ENCODE results near the gene GRIN2A.

GRIN2A gene

DNA sequence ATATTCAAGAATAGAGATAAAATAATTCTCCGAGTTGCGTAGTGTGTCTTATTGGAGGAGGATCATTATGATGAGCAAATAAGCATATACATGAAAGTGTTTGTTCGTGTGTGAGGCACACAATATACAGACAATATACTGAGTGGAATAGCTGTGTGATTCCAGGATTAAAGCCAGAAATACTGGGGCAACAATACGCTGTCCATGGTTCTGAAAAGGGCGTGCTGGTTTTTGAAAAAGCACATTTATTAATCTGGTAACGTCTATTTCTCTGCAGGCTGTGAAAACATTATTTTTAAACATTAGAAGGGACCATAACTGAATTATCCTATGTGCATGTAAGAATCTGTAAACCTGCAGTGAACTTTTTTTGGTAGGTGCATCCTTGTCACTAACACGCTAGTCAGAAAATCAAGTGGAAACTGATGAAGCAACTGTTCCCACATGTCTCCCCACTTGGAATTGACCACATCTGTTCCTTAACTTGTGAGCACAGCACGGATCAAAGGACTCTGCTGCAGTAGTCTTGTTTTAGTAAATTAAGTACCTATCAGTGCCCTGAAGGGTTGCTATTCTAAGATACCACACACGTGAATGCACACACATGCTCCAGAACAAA is 346.0 kb downstream of the GRIN2A start:
- TF ChIP-seq, protein P1, sequence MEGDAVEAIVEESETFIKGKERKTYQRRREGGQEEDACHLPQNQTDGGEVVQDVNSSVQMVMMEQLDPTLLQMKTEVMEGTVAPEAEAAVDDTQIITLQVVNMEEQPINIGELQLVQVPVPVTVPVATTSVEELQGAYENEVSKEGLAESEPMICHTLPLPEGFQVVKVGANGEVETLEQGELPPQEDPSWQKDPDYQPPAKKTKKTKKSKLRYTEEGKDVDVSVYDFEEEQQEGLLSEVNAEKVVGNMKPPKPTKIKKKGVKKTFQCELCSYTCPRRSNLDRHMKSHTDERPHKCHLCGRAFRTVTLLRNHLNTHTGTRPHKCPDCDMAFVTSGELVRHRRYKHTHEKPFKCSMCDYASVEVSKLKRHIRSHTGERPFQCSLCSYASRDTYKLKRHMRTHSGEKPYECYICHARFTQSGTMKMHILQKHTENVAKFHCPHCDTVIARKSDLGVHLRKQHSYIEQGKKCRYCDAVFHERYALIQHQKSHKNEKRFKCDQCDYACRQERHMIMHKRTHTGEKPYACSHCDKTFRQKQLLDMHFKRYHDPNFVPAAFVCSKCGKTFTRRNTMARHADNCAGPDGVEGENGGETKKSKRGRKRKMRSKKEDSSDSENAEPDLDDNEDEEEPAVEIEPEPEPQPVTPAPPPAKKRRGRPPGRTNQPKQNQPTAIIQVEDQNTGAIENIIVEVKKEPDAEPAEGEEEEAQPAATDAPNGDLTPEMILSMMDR (IDR thresholded peaks at IDR 0.05; ENCODE audit: control extremely low read depth, extremely low read depth, low read depth, missing control alignments): no peak
- ChIA-PET POLR2A (no interaction called here), CTCF (interaction anchor here (1.8 kb wide), 1 partner anchor 15 kb away, joined by 4 read pairs; no protein-coding TSS in a partner anchor)
- DNase-seq (ENCODE audit: extremely low spot score): no peak

DNA sequence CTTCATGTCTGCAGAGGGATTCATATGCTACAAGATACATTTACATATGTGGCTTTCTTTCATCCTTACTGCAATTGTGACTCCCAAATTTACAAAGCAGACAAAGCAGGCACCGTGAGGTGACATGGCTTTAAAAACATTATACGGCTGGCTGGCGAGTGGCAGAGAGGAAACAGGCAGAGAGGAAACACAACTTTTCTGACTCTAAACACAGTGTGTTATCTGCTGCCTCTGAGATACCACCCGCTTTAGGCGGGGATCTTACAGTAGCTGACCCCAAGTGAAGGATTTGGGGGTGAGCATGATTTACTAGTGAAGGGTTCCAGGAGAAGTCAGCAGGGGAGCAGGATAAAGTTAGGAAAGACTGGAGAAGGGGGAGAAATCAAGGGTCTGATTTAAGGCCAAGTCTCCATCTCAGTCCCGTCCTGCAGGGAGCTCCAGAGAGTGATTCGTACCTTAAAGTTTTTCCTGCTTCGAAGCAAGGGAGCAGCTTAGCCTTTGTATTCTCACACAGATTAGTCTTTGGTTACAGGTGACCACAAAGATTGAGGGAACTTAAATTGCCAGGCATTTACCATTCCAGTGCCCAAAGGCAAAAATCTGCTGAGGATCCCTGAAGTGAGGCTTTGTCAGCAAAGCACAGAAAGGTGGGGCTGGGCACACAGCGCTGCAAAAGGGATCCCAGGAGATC is 355.0 kb downstream of the GRIN2A start:
- CTCF ChIA-PET: interaction anchor here (2.0 kb wide), 1 partner anchor 16 kb away, joined by 6 read pairs; no protein-coding TSS in a partner anchor
- no peak for DNase-seq (ENCODE audit: extremely low spot score)
- TF ChIP-seq, protein P1 (IDR thresholded peaks at IDR 0.05; ENCODE audit: control extremely low read depth, extremely low read depth, low read depth, missing control alignments): no peak
- POLR2A ChIA-PET: no interaction called here

DNA sequence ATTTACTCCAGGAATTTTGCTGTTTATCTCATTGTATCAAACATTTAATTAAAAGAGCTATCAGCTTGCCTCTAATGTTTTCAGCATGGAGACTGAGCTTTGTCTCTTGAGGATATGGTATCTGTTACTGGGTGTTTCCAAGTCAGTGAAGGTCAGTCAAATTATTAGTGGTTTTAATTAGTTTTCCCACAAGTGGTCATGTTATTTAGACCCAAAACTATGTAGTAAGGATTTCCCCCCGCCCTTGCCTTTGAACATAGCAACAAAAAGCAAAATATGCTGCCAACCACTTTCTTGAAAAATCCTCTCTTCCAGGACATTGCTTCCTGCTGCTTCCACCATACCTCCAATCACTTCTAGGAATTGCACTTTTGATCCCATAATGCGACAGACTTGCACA is 355.6 kb downstream of the GRIN2A start:
- TF ChIP-seq, protein P1 (IDR thresholded peaks at IDR 0.05; ENCODE audit: control extremely low read depth, extremely low read depth, low read depth, missing control alignments): no peak
- ChIA-PET CTCF (interaction anchor here (2.0 kb wide), 1 partner anchor 16 kb away, joined by 6 read pairs; no protein-coding TSS in a partner anchor), POLR2A (no interaction called here)
- no peak for DNase-seq (ENCODE audit: extremely low spot score)

DNA sequence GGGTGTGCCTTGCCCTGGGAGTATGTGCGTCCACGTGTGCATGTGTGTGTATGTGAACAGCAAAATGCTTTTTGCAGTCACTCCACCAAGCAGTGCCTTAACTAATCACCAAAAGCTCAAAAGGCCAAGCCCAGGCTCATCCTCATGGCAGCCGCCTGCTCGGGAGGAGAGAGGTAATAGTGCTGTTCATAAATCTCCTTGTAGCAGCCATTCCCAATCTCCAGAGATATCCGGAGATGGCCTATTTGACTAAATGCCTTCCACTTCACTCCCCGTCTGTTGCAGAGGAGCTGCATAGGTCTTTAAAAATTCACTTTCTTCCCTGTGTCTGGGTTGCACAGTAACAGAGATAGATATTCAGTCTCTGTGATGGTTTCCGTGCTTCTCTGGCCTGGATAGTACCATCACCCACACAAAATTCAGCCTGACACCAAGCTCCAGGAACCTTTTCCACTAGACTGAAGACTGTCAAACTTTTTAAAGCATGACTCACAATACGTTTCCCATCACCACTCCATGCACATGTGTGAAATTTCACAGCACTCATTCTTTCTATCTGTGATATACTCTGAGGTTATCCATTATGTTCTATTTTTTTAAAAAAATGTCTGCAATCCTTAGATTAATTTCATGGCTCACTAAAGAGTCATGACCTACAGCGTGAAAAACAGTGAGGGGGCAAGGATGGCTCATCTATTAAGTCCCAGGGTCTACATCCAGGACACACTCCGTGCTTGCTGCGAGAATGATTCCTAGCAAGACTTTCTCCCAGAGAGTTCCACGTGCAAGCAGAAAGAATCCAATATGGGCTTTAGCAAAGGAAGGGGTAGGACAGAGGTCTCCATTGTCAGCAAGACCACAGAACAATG is 357.8 kb downstream of the GRIN2A start:
- no peak for DNase-seq (ENCODE audit: extremely low spot score)
- ChIA-PET CTCF (interaction anchor here (1.2 to 1.7 kb wide), 3 partner anchors 10 to 18 kb away, joined by 3 to 4 read pairs (median 4); no protein-coding TSS in a partner anchor), POLR2A (no interaction called here)
- TF ChIP-seq, protein P1 (IDR thresholded peaks at IDR 0.05; ENCODE audit: control extremely low read depth, extremely low read depth, low read depth, missing control alignments): no peak

DNA sequence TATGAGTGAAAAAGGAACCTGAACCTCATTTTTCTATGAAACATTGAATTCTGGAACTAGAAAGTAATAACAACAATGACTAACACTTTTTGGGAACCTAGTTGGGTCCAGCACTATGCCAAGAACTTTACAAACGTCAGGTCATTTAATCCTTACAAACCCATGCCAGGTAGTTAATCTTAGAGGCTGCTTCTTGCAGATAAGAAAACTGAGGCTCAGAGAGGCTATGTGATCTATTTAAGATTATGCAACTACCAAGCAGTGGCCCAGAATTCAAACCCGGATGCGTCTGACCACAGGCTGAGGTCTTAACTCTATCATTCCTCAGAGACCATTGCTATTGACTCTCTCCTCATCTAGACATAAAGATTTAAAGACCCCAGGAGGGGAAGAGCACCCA is 358.7 kb downstream of the GRIN2A start:
- POLR2A ChIA-PET: no interaction called here
- no peak for DNase-seq (ENCODE audit: extremely low spot score)
- TF ChIP-seq, protein P1 (IDR thresholded peaks at IDR 0.05; ENCODE audit: control extremely low read depth, extremely low read depth, low read depth, missing control alignments): no peak
- CTCF ChIA-PET: interaction anchor here (1.2 to 1.7 kb wide), 3 partner anchors 9 to 18 kb away, joined by 3 to 4 read pairs (median 4); no protein-coding TSS in a partner anchor

DNA sequence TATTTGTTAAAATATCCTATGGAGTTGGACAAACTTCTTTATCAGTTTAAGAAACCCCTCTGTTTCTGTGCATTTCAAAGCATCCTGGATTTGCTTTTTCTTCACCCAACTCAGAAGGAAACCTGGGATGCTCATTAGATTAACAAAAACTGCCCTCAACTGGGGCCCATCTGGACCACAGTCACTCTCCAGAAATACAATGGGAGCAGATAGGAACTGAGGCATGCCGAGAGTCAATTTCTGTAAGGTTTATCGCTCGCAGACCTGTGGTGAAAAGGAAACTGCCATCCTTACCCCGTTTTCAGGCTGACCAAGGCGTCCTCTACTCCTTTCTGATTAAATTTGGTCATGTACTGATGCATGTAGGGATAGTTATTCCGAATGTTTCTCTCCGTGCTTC is 360.3 kb downstream of the GRIN2A start:
- ChIA-PET POLR2A (no interaction called here), CTCF (interaction anchor here (1.2 kb wide), 1 partner anchor 13 kb away, joined by 4 read pairs; no protein-coding TSS in a partner anchor)
- TF ChIP-seq, protein P1 (IDR thresholded peaks at IDR 0.05; ENCODE audit: control extremely low read depth, extremely low read depth, low read depth, missing control alignments): no peak
- no peak for DNase-seq (ENCODE audit: extremely low spot score)
